Uterus (tissue), 4 donors: ENCODE data around the gene ZNF346. TPM values are rescaled to one million over a fixed set of nuclear protein-coding genes. Genes with fewer than 3 reads are reported as not detected.

ENCODE experiments used
- DNase-seq, 2 donors: peaks; one replicate each; pipeline ENCODE4 v3.0.0-alpha.2; 2019 to 2020
- H3K27ac ChIP-seq, 2 donors: fragments of 200-600 bp; sonication (generic); 1 replicate in 1 of 2; 2 replicates in 1 of 2; pipeline ENCODE4 v1.5.1; 2016 to 2018
- H3K27me3 ChIP-seq, 2 donors: fragments of 200-600 bp; sonication (generic); one replicate each; pipeline ENCODE4 v1.5.1; 2018 to 2019; ENCODE audit warnings: control low read depth in 1 of 2
- H3K36me3 ChIP-seq, 2 donors: fragments of 200-600 bp; sonication (generic); one replicate each; pipeline ENCODE4 v1.5.1; 2019; ENCODE audit warnings: control low read depth in 1 of 2
- H3K4me1 ChIP-seq, 2 donors: fragments of 200-600 bp; sonication (generic); one replicate each; pipeline ENCODE4 v1.5.1; 2018 to 2019; ENCODE audit warnings: control low read depth in 1 of 2
- H3K4me3 ChIP-seq, 2 donors: fragments of 200-600 bp; sonication (generic); 1 replicate in 1 of 2; 2 replicates in 1 of 2; pipeline ENCODE4 v1.5.1; 2018 to 2019; ENCODE audit warnings: mild to moderate bottlenecking in 1 of 2
- H3K9me3 ChIP-seq, 2 donors: fragments of 200-600 bp; sonication (generic); one replicate each; pipeline ENCODE4 v1.5.1; 2019; ENCODE audit warnings: control low read depth in 1 of 2
- POLR2A ChIP-seq, 2 donors: fragments of 450-650 bp; IDR thresholded peaks; one replicate each; pipeline ENCODE4 v1.6.1; 2016; ENCODE audit warnings: antibody characterized with exemption in 2 of 2, mild to moderate bottlenecking in 1 of 2, moderate library complexity in 1 of 2
- intact Hi-C: fragments of 100-400 bp; cut with DNase I; formaldehyde crosslinking; loops from one replicate; pipeline ENCODE4 v1.15.1; 2023; ENCODE audit warnings: low total_unique reads
- total RNA-seq, 4 donors: library from RNA; depleted of rRNA in 3 of 4; stranded (reverse); fragments of >200 nt in 3 of 4; gene quantifications; one replicate each; pipeline versions ENCODE4 v1.1.0 to v1.2.4, GENCODE V29; 2014 to 2023
- TF ChIP-seq, protein P1 (sequence below), 4 experiments: fragments of 200-600 bp in 2 of 4; fragments of 450-650 bp in 2 of 4; sonication (generic) in 2 of 4; IDR thresholded peaks; one replicate each; pipeline ENCODE4 v1.5.1; 2016 to 2019; ENCODE audit warnings: antibody characterized with exemption in 4 of 4, mild to moderate bottlenecking in 2 of 4, moderate library complexity in 1 of 4
- donor health status: DM: yes; HTN: yes; CAD: no.

ZNF346 gene
- total RNA-seq, 4 donors from 2014 or later = 10.5 to 38.5 (median 29.2) TPM

DNA sequence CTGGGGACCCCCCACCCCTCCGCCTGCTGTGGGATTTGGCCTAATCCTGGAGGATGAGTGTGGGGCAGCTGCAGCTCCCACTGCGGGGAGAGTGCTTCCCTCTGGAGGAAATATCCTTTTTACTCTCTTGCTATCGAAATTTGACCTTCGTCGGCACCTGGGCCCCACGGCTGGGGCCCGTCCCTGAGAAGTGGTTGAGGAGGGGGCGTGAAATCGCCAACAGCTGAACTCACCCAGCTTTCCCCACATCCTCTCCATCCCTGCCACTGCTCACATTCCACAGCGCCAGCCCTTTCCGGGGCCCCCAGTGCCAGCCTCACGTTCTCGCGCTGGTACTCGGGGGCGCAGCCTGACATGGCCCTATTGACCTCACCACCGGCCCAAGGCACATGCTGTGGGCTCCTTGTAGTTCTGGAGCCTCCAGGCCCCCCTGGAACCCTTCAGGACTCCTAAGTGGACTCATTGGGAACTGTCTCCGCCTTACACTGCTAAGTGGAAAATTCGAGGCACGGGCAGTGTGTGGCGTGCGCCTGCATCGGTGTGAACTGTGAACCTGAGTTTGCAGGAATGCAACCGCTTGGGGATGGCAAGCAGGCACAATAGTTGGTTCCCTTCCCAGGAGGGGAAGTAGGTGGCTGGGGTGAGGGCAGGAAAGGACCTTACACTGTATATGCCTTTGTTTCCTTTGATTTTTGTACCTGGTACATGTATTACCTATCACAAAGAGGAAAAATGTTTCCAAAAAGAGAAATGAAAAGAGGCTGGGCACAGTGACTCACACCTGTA lies 83.4 kb downstream of the ZNF346 start:
- TF ChIP-seq POLR2A (IDR thresholded peaks at IDR 0.05) = no peak
- TF ChIP-seq, protein P1, sequence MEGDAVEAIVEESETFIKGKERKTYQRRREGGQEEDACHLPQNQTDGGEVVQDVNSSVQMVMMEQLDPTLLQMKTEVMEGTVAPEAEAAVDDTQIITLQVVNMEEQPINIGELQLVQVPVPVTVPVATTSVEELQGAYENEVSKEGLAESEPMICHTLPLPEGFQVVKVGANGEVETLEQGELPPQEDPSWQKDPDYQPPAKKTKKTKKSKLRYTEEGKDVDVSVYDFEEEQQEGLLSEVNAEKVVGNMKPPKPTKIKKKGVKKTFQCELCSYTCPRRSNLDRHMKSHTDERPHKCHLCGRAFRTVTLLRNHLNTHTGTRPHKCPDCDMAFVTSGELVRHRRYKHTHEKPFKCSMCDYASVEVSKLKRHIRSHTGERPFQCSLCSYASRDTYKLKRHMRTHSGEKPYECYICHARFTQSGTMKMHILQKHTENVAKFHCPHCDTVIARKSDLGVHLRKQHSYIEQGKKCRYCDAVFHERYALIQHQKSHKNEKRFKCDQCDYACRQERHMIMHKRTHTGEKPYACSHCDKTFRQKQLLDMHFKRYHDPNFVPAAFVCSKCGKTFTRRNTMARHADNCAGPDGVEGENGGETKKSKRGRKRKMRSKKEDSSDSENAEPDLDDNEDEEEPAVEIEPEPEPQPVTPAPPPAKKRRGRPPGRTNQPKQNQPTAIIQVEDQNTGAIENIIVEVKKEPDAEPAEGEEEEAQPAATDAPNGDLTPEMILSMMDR (IDR thresholded peaks at IDR 0.05) = no peak
- DNase-seq = no peak
- intact Hi-C loops = no loop called here
- Histone ChIP-seq H3K27me3 (no peaks in the 10 kb centered on the region), H3K36me3 (no peaks in the 10 kb centered on the region), H3K4me3 (no peak overlapping the region), H3K9me3 (no peaks in the 10 kb centered on the region), H3K4me1 (no peaks in the 10 kb centered on the region), H3K27ac (no peak overlapping the region)

DNA sequence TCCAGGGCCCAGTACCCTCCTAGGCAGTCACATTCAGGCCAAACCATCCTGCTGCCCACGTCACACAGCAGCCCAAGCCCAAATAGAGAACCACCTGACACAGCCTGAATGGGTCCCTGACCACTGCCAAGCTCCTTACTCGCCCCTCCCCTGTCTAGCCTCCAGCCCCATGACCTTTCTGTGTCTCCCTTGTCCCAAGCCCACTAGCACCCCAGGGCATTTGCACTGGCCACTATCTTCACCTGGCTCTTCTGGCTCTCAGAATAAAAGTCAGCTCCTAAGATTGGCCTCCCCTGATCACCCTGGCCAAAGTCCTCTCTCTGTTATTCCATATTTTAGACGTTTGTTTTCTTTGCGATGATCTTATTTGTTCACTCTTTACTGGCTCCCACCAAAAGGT lies 84.7 kb downstream of the ZNF346 start:
- DNase-seq = no peak
- H3K9me3 ChIP-seq = no peaks in the 10 kb centered on the region
- H3K27me3 ChIP-seq = no peaks in the 10 kb centered on the region
- H3K4me3 ChIP-seq = no peak overlapping the region
- TF ChIP-seq POLR2A (IDR thresholded peaks at IDR 0.05) = no peak
- TF ChIP-seq, protein P1 (IDR thresholded peaks at IDR 0.05) = no peak
- no peaks in the 10 kb centered on the region for H3K36me3 ChIP-seq
- no peak overlapping the region for H3K27ac ChIP-seq
- intact Hi-C loops = no loop called here
- H3K4me1 ChIP-seq = no peaks in the 10 kb centered on the region

DNA sequence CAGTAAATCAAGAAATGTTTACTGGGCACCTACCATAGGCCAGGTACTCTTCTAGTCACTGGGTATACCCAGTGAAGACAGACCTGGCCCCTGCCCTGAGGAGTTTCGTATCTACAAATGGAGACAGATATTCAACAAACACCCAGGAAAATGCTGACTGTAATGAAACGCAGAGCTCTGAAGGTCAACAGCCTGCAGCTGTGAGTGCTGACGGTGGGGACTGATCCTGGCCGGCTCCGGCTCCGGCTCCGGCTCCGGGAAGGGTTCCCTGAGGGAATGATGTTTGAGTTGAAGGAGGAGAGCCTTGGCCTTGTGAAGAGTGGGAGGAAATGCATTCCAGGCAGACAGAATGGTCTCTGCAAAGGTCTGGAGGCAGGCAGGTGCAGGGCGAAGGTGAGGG lies 87.3 kb downstream of the ZNF346 start:
- intact Hi-C loops = loop anchor here (10.0 kb wide), 1 partner anchor 195 kb away; the partner anchor contains the start of genes PRELID1 and RAB24
- no peak overlapping the region for H3K27ac ChIP-seq

DNA sequence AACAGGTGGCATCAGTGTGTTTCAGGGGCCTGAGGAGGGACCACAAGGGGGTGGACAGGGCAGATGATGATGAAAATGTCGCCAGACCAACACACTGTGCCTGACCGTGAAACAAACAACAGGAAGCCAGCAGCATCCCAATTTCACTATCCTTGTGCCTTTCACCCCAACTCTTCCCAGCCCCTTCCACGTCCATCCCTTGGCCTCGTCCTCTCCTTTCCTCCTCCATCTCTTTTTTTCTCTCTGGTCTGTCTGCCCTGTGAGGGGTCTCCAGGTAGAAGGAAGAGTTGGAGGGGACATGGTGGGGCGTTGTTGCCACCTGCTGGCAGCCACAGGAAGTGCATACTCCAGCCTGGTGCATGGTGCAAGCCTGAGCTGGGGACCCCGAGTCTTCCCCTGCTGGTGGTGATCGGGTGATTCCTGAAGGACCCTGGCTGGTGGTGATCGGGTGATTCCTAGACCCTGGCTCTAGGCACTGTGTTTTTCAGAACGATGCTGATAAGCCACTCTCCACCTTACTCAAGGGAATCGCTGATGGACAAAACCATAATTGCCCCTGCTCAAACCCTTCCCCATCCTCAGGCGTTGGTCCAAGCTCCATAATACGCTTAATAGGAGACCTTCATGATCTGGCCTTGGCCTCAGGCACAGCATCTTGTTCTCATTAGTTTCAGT lies 89.4 kb downstream of the ZNF346 start:
- intact Hi-C loops = loop anchor here (10.0 kb wide), 1 partner anchor 193 kb away; the partner anchor contains the start of genes PRELID1 and RAB24
- H3K4me1 ChIP-seq = no peaks in the 10 kb centered on the region
- no peak overlapping the region for H3K4me3 ChIP-seq
- no peak overlapping the region for H3K27ac ChIP-seq
- H3K9me3 ChIP-seq = no peaks in the 10 kb centered on the region
- TF ChIP-seq POLR2A (IDR thresholded peaks at IDR 0.05) = no peak
- TF ChIP-seq, protein P1 (IDR thresholded peaks at IDR 0.05) = peak; percentile 84 to 91 (median 87)
- H3K36me3 ChIP-seq = no peaks in the 10 kb centered on the region
- no peaks in the 10 kb centered on the region for H3K27me3 ChIP-seq
- DNase-seq = peak; percentile 46 to 63

More for the DNA sequence above, 87.3 kb downstream of the ZNF346 start:
- Histone ChIP-seq H3K9me3 (no peaks in the 10 kb centered on the region), H3K4me1 (no peaks in the 10 kb centered on the region), H3K36me3 (no peaks in the 10 kb centered on the region), H3K27me3 (no peaks in the 10 kb centered on the region), H3K4me3 (no peak overlapping the region)
- peak in 1 of 2 donors; percentile 56 for DNase-seq
- TF ChIP-seq, protein P1 (IDR thresholded peaks at IDR 0.05) = no peak
- no peak for TF ChIP-seq POLR2A (IDR thresholded peaks at IDR 0.05)
